ENCODE measurements around the gene OSBPL2. TPM values are rescaled to one million over a fixed set of nuclear protein-coding genes. Genes with fewer than 3 reads are reported as not detected.

The OSBPL2 gene
- total and polyA plus RNA-seq, 5 donors = 20.0 to 61.6 (median 44.4) TPM

DNA sequence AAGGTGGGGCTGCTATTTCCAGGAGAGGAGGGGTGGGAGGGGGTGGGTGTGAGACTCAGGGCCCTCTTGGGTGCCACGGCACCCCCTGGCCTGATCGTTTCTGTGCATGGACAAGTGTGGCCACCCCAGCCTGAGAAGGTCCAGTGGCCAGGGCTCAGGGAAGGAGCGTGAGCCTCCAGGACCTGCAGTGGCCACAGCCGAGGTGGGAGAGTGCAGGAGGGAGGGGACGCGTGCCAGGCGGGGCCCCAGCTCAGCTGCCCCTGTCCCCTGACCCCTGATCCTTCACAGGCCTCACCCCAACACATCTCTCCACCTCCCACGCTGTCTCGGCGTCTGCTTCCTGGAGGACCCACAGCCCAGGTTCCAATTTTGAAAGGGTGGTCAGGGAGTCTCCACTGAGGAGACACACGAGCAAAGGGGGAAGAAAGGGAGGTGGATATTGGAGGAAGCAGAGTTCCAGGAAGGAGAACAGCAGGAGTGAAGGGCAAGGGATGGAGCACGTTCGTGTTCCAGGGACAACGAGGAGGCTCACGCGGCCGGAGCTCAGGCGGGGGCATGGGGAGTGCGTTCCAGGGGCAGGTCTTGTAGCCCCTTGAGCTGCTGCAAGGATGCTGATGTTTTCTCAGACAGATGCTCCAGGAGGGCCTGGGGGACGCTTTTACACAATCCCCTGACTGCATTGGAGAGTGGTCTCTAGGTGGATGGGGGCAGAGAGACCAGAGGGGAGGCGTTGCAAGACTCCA lies 14.0 kb upstream of the OSBPL2 start:
- no peaks in the 10 kb centered on the region for H3K4me1 ChIP-seq (ENCODE audit: control insufficient read depth, insufficient read depth, low read length)
- no peak for DNase-seq
- no peak overlapping the region for H3K27ac ChIP-seq (ENCODE audit: low read length)
- intact Hi-C loops (cut with DNase I) = no loop called here
- H3K27me3 ChIP-seq (ENCODE audit: control insufficient read depth, insufficient read depth) = no peaks in the 10 kb centered on the region
- H3K9me3 ChIP-seq (ENCODE audit: control insufficient read depth, low read length) = no peaks in the 10 kb centered on the region
- WGBS = 59% methylated on average over 21 of the region's 21 CpGs
- no peak for ATAC-seq
- no peak overlapping the region for H3K4me3 ChIP-seq (ENCODE audit: low read length)

DNA sequence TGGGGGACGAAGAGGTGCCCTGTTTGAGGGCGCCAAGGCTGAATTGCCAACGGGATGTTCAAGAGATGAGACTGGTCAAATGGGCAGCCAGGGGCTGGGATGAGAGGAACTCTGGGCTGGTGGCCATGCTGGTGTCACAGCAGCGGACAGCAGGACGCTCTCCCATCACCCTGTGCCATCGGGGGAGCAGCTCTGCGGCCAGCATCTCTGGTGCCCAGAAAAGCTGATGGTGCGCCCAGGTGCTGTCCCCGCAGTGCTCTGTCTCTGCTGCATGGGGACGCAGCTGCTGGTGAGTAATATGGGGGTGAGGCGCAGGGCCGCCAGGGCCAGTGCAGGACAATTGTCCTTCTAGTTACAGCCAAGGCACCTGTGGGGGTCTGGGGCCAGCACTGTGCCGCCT lies 13.3 kb upstream of the OSBPL2 start:
- Histone ChIP-seq H3K4me1 (ENCODE audit: control insufficient read depth, insufficient read depth, low read length) (no peaks in the 10 kb centered on the region), H3K4me3 (ENCODE audit: low read length) (no peak overlapping the region), H3K27ac (ENCODE audit: low read length) (no peak overlapping the region), H3K27me3 (ENCODE audit: control insufficient read depth, insufficient read depth) (no peaks in the 10 kb centered on the region), H3K9me3 (ENCODE audit: control insufficient read depth, low read length) (no peaks in the 10 kb centered on the region)
- intact Hi-C loops (cut with DNase I) = no loop called here
- 89% methylated on average over 13 of the region's 13 CpGs for WGBS
- DNase-seq (no peak), ATAC-seq (no peak)

DNA sequence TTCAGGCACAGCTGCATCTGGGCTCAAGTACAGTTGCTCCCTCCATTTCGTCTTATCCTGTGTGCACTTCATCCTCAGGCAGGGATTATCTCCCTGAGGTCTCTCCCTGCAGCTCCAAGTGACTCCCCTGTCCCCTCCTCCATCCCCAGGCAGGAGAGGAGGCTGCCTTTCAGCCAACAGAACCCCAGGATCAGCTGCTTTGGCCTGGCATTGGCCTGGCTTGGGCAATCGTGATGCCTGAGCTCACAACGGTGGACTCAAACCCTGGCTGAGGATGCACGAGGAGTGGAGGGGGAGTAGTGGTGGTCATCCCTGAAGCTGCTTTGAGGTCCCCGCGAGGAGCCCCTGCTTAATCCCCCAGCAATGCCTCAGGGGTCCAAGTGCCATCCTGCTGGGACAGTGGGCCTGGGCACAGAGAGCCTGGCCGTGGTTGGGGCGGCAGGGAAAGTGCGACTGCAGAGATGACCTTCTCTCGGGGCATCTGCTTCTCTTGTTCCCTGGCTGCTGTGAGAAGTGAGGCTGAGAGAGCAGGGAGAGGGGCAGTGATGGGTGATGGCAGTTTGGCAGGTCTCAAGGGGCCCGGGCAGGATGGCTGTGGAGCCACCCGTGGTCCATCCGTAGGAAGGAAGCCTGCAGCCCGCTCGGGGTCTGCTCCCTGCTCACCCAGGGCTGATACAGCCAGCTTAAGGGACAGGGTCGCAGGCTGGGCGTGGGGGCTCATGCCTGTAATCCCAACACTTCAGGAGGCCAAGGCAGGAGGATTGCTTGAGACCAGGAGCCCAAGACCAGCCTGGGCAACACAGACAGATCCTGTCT lies 12.3 kb upstream of the OSBPL2 start:
- Histone ChIP-seq H3K27me3 (ENCODE audit: control insufficient read depth, insufficient read depth) (no peaks in the 10 kb centered on the region), H3K4me1 (ENCODE audit: control insufficient read depth, insufficient read depth, low read length) (no peaks in the 10 kb centered on the region), H3K27ac (ENCODE audit: low read length) (no peak overlapping the region), H3K4me3 (ENCODE audit: low read length) (no peak overlapping the region), H3K9me3 (ENCODE audit: control insufficient read depth, low read length) (no peaks in the 10 kb centered on the region)
- intact Hi-C loops (cut with DNase I) = no loop called here
- WGBS = 79% methylated on average over 17 of the region's 17 CpGs
- ATAC-seq (no peak), DNase-seq (no peak)

DNA sequence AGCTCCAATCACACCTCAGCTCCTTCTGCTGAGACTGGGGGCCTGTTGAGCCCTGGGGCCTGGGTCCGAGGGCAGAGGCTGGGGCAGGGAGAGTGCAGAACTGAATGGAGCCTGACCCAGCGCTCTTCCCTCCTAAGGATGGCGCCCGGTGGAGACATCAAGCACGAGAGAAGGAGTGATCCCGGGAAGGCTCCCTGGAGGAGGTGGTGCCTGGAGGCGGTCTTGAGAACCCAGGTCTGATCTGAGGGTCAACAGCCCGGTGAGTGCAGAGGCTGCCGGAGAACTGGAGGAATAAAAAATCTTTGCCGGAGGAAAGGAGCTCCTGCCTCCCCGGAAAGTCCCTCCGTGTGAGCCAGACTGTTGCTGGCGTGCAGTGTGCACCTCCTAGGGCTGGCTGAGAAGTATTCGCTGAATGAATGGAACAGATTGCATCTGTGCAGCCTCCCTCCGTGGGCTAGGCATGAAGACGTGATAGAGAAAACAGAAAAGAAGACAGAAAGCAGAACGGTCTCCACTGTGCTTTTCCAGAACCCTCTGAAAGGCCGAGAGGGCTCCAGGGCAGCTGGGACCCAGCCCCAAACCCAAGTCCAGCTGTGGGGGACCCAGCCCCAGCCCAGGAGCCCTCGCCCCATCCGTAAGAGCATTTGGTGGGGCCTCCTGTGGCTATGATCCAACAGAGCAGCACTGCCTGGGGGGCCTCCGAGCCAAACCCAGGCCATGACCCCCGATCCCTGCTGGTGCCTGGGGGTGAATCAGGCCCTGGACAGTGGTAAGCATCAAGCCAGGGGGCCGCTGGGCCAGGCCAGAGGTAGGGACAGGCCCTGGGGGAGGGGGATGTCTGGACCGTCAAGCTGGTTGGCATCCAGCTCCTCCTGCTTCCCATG lies 11.4 kb upstream of the OSBPL2 start:
- intact Hi-C loops (cut with DNase I) = no loop called here
- 68% methylated on average over 24 of the region's 24 CpGs for WGBS

DNA sequence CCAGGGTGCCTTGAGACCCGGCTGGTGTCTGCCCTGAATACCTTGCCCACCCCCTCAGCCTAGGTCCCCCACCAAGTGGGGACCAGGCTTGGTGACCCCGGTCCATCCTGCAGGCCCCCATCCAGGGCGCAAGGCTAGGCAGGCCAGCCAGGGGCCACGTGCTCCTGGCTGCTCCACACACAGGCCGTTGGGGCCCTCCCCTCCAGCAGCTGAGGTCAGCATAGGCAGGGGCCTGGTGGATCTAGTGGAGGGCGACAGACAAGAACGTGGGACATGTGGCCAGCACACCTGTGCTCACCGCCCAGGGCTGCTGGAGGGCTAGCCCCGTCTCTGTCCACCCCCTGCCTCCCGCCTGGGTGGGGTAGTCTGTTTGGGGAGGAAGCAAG lies 10.7 kb upstream of the OSBPL2 start:
- DNase-seq (no peak), ATAC-seq (peak in 1 of 2 donors; percentile 5)
- WGBS = 62% methylated on average over 10 of the region's 10 CpGs
- H3K4me3 ChIP-seq (ENCODE audit: low read length) = no peak overlapping the region
- intact Hi-C loops (cut with DNase I) = no loop called here
- no peak overlapping the region for H3K27ac ChIP-seq (ENCODE audit: low read length)
- H3K27me3 ChIP-seq (ENCODE audit: control insufficient read depth, insufficient read depth) = no peaks in the 10 kb centered on the region
- H3K9me3 ChIP-seq (ENCODE audit: control insufficient read depth, low read length) = no peaks in the 10 kb centered on the region
- no peaks in the 10 kb centered on the region for H3K4me1 ChIP-seq (ENCODE audit: control insufficient read depth, insufficient read depth, low read length)

More for the DNA sequence above, 11.4 kb upstream of the OSBPL2 start:
- Histone ChIP-seq H3K9me3 (ENCODE audit: control insufficient read depth, low read length) (no peaks in the 10 kb centered on the region), H3K4me1 (ENCODE audit: control insufficient read depth, insufficient read depth, low read length) (no peaks in the 10 kb centered on the region), H3K4me3 (ENCODE audit: low read length) (no peak overlapping the region), H3K27ac (ENCODE audit: low read length) (no peak overlapping the region), H3K27me3 (ENCODE audit: control insufficient read depth, insufficient read depth) (no peaks in the 10 kb centered on the region)
- no peak for DNase-seq
- ATAC-seq = no peak

DNA sequence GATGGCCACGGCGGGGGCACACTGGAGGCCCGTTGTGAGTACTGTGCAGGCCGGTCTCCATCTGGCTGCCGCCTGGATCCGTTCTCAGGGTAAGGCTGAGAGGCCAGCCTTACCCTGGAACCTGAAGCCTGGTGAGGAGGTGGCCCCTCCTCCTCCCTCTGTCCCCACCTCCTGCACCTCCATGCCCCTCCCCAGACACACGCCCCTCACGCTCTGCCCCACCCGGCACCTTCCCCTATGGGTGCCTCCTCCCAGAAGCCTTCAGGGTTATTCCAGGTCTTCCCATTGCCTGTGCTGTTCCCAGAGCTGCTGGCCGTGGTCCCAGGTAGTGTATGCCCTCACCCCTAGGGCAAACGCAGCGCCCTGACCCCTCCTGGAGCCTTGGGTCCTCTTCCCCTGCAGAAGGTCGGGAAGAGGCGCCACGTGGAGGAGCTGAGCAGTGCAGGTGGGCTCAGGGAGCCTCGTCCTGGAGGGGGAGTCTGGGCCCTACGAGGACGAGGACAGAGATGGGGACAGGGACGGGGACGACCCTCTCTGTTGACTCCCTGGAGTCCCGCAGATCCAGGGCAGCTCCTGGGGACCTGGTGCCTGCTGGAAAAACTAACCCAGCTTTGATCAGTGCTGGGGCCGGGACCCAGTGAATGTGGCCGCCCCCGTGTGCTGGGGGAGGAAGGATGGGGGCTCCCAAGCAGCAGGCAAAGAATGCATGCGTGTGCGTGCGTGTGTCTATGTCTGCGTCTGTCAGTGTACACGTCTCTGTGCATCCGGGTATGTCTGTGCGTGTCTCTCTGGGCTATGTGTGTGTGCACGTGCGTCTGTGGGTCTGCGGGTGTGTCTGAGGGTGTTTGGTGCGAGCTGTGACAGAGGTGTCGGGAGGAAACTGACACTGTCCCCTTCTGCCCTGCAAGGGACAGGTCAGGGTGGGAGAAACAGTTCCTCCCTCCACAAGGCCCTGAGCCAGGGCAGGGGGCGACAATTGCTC lies 10.1 kb upstream of the OSBPL2 start:
- no peaks in the 10 kb centered on the region for H3K4me1 ChIP-seq (ENCODE audit: control insufficient read depth, insufficient read depth, low read length)
- H3K27ac ChIP-seq (ENCODE audit: low read length) = no peak overlapping the region
- 55% methylated on average over 37 of the region's 37 CpGs for WGBS
- no peaks in the 10 kb centered on the region for H3K9me3 ChIP-seq (ENCODE audit: control insufficient read depth, low read length)
- no peak overlapping the region for H3K4me3 ChIP-seq (ENCODE audit: low read length)
- intact Hi-C loops (cut with DNase I) = no loop called here
- H3K27me3 ChIP-seq (ENCODE audit: control insufficient read depth, insufficient read depth) = no peaks in the 10 kb centered on the region
- DNase-seq (peak in 1 of 3 donors; percentile 33), ATAC-seq (peak in 1 of 2 donors; percentile 6)

DNA sequence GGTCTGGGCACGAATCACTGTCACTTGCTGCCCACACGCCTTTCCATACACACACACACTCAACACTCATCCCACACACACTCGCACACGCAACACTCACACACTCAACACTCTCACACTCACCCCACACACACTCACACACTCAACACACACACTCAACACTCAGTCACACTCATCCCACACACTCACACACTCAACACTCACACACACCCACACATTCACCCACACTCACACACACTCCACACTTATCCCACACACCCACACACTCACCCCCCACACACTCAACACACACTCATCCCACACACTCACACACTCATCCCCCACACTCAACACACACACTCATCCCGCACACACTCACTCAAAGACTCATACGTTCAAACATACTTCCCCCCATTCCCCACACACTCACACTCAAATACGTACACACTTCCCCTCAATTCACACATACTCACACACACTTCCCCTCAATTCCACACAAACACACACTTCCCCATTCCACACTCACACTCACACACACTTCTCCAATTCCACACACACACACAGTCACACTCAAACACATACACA lies 9.3 kb upstream of the OSBPL2 start:
- no peak for DNase-seq
- no peak overlapping the region for H3K27ac ChIP-seq (ENCODE audit: low read length)
- no peaks in the 10 kb centered on the region for H3K9me3 ChIP-seq (ENCODE audit: control insufficient read depth, low read length)
- no peaks in the 10 kb centered on the region for H3K4me1 ChIP-seq (ENCODE audit: control insufficient read depth, insufficient read depth, low read length)
- no peaks in the 10 kb centered on the region for H3K27me3 ChIP-seq (ENCODE audit: control insufficient read depth, insufficient read depth)
- intact Hi-C loops (cut with DNase I) = no loop called here
- ATAC-seq = no peak
- no peak overlapping the region for H3K4me3 ChIP-seq (ENCODE audit: low read length)
- 79% methylated on average over 7 of the region's 7 CpGs for WGBS

DNA sequence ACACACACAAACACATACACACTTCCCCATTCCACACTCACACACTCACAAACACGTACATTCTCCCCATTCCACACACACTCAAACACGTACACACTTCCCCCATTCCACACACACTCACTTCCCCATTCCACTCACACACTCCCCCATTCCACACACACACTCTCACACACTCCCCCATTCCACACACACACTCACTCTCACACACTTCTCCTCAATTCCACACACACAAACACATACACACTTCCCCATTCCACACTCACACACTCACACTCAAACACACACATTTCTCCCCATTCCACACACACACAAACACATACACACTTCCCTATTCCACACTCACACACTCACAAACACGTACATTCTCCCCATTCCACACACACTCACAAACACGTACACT lies 8.7 kb upstream of the OSBPL2 start:
- no peaks in the 10 kb centered on the region for H3K27me3 ChIP-seq (ENCODE audit: control insufficient read depth, insufficient read depth)

DNA sequence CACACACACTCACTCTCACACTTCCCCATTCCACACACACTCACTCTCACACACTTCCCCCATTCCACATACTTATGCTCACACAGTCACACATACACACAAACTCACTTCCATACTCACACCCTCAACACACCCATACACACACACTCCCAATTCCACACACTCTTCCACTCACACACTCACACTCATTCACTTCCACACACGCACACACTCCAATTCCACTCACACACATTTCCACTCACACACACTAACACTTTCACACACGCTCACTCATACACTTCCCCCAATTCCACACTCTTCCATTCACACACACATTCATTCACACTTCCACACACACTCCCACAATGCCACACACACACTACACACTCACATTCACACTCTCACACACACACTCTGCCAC lies 8.0 kb upstream of the OSBPL2 start:
- ATAC-seq (no peak), DNase-seq (no peak)
- H3K9me3 ChIP-seq (ENCODE audit: control insufficient read depth, low read length) = no peaks in the 10 kb centered on the region
- 96% methylated on average over 2 of the region's 2 CpGs for WGBS
- no peaks in the 10 kb centered on the region for H3K27me3 ChIP-seq (ENCODE audit: control insufficient read depth, insufficient read depth)
- H3K4me1 ChIP-seq (ENCODE audit: control insufficient read depth, insufficient read depth, low read length) = no peaks in the 10 kb centered on the region
- H3K27ac ChIP-seq (ENCODE audit: low read length) = no peak overlapping the region
- intact Hi-C loops (cut with DNase I) = no loop called here
- no peak overlapping the region for H3K4me3 ChIP-seq (ENCODE audit: low read length)

More for the DNA sequence above, 8.7 kb upstream of the OSBPL2 start:
- Histone ChIP-seq H3K27ac (ENCODE audit: low read length) (no peak overlapping the region), H3K4me3 (ENCODE audit: low read length) (no peak overlapping the region), H3K4me1 (ENCODE audit: control insufficient read depth, insufficient read depth, low read length) (no peaks in the 10 kb centered on the region), H3K9me3 (ENCODE audit: control insufficient read depth, low read length) (no peaks in the 10 kb centered on the region)
- WGBS = 68% methylated on average over 4 of the region's 4 CpGs
- intact Hi-C loops (cut with DNase I) = no loop called here
- ATAC-seq (no peak), DNase-seq (no peak)

DNA sequence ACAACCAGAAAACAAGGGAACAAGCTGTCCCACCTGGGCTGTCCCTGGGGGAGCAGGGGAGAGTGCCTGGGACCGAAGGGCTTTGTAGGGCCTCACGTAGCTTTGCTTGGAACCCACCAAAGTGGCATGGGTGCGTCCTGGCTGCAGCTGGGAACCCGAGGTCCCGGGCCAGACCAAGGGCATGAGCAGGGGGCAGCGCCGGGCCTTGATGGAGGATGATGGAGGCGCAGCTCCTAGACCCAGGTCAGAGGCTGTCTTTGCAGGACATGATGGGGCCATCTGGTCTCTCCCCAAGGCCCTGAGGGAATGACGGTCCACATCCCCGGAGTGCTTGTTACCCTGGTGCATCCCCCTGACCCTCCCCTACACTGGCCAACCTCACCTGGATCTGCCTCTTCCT lies 7.6 kb upstream of the OSBPL2 start:
- Histone ChIP-seq H3K27me3 (ENCODE audit: control insufficient read depth, insufficient read depth) (no peaks in the 10 kb centered on the region), H3K27ac (ENCODE audit: low read length) (no peak overlapping the region), H3K4me1 (ENCODE audit: control insufficient read depth, insufficient read depth, low read length) (no peaks in the 10 kb centered on the region), H3K4me3 (ENCODE audit: low read length) (no peak overlapping the region), H3K9me3 (ENCODE audit: control insufficient read depth, low read length) (no peaks in the 10 kb centered on the region)
- ATAC-seq (no peak), DNase-seq (peak in 1 of 3 donors; percentile 36)
- WGBS = 91% methylated on average over 10 of the region's 10 CpGs
- intact Hi-C loops (cut with DNase I) = no loop called here

Data from right cardiac atrium (tissue), 5 donors.